Measurements from ENCODE around the gene GALK1.
"Not testable (repeated sequence)": the region's sequence is repeated elsewhere in the genome, so short reads cannot be mapped to it uniquely, and the experiment has no call there.

Gene GALK1

DNA sequence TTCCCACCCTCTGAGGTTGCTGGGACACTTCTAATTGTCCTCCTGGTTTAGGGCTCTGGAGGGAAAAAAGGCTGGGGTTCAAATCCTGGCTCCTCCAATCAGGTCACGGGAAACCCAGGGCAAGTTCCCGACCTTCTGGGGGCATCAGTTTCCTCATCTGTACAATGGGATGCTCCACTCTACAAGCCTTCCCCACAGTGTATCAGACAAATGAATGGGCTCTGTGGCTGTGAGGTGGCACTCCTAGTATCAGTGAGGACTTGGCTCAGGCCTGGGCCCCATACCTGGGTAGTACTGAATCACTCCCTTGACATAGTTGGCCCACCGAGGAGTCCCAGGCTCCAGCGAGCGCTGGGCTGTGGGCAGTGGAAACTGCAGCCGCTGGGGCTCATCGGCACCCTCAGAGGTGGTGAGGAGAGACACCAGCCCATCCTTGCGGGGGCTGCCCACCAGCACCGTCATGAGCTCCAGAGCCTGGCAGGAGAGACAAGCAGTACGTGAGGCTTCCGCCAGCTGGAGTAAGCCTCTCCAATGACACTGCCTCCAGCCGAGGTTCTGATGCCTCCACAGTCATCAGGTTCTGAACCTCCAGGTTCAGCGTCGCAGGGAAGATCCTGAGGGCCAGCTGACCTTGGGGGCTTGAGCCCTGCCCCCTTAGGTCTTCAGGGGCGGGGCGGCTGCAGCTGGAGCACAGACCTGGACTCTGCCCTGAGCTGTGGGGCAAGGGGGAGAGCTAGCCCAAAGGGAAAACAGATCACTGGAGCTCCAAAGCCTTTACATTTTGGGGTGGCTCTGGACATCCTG lies 1.2 kb downstream of the GALK1 start:
- DNase-seq: no peak

DNA sequence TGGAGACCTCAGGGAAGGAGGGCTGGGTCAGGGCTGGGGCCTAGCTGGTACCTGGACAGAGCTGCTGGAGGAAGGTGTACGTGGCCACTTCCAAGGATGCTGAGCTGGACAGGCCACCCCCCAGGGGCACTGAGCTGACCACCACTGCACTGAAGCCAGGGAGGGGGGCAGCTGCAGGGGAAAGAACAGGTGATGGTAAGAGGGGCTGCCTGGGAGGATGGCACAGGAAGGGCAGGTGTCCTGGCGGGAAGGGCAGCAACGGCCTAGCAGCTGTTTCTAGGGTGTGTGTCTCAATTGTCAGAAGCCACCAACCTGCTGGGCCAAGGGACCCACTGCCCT lies 1.8 kb downstream of the GALK1 start:
- no peak for DNase-seq

DNA sequence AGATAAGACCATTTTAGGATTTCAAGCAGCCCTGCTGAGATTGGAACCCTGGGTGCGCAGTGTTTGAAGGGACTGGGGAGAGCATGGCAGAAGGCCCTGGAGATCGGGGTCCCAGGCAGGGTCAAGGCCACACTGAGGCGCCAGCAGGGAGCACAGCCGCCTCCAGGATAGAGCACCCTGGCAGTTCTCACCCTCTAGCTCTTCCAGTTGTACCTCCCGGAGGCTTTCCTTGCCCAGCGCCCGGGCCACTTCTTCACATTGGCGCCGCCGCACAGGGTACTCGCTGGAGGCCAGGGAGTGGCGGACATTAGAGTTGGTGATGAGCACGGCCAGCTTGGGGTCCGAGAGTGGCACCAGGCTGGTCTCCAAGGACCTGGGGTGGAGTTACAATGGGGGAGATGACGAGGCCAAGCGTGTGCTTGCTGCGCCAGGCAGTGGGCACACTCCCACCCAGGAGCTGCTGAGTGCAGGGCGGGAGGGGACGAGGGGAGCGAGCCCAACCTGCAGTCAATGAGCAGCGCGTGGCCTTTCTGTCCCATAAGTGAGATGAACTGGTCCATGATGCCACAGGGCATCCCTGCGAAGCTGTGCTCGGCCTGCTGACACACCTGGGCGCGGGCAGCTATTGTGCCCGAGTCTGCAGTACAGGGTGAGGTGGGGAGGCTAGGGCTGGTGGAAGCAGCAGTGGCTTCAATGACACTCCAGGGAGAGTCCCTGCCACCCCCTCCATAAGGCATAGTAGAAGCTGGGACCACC lies 2.3 kb downstream of the GALK1 start:
- DNase-seq: no peak

DNA sequence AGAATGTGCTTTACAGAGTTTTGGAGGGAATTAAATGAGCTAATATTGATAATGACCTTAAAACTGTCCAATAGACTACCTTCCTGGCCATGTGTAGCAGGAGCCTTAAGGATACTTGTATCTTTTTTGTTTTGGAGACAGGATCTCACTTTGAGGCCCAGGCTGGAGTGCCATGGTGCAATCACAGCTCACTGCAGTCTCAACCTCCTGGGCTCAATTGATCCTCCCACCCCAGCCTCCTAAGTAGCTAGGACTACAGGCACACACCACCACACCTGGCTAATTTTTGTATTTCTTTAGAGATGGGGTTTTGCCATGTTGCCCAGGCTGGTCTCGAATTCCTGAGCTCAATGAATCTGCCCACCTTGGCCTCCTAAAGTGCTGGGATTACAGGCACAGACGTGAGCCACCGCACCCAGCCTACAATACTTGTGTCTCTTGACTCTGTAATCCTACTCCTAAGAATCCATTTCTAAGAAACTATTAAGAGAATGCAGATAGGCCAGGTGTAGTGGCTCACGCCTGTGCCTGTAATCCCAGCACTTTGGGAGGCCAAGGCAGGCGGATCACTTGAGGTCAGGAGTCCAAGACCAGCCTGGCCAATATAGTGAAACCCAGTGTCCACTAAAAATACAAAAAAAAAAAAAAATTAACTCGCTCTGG lies 4.9 kb downstream of the GALK1 start:
- DNase-seq: not testable (repeated sequence)

DNA sequence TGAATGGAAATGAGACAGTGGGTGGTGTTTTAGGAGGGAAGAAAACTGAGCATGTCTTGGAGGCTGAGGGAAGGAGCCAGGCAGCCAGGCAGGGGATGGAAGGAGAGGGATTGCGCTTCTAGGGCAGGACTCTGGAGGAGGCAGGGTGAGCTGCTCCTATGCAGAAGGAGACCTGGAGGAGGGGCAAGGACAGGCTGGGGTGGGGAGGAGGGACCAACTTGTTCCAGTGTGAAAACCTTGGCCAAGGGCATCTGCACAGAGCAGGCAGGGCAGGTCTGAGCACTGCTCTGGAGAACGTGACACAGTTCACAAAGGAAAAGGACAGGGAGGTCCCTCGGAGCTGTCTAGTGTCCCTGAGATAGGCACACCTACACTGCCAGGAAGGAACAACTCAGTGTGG lies 5.5 kb downstream of the GALK1 start:
- DNase-seq: no peak

DNA sequence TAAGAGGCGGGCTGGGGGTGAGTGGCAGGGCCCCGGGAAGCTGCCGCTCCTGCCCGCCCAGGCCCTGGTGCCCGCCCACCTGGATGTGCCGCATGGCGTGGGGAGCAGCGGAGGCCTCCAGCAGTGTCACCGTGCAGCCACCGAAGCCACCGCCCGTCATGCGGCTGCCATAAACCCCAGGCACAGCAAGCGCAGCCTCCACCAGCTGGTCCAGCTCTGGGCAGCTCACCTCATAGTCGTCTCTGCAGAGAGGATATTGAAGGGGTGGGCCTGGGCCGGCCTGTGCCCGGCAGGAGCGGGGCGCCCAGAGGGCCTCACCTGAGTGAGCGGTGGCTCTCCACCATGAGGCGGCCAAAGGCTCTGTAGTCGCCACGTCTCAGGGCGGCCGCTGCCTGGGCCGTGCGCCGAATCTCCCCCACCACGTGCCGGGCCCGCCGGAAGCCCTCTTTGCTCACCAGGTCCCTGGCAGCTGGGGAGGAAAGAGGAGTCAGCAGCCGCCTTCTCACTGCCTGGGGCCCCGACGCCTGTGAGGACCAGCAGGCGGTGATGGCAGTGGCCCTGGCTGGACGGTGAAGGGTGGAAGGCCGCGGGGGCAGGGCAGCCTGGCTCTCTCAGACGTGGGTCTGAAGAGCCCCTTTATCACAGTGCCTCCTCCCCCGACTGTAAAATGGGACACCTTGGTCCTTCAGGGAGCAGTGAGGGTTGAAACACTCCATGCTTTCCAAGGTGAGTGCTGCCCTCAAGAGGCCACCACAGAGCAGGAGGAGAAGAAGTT lies 6.7 kb downstream of the GALK1 start:
- no peak for DNase-seq

DNA sequence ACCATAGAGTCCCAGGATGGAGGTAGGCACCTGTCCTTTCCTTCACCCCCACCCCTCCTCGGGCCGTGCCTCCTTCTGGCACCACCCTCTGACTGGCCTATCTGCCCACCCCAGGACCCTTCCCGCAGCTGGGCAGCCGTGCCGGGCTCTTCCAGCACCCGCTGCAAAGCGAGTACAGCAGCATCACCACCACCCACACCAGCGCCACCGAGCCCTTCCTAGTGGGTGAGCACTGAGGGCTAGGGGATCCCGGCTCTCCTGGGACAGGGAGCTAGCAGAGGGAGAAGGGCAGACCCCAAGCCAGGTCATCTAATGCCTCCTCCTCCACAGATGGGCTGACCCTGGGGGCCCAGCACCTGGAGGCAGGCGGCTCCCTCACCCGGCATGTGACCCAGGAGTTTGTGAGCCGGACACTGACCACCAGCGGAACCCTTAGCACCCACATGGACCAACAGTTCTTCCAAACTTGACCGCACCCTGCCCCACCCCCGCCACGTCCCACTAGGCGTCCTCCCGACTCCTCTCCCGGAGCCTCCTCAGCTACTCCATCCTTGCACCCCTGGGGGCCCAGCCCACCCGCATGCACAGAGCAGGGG lies 7.8 kb downstream of the GALK1 start:
- no peak for DNase-seq

DNA sequence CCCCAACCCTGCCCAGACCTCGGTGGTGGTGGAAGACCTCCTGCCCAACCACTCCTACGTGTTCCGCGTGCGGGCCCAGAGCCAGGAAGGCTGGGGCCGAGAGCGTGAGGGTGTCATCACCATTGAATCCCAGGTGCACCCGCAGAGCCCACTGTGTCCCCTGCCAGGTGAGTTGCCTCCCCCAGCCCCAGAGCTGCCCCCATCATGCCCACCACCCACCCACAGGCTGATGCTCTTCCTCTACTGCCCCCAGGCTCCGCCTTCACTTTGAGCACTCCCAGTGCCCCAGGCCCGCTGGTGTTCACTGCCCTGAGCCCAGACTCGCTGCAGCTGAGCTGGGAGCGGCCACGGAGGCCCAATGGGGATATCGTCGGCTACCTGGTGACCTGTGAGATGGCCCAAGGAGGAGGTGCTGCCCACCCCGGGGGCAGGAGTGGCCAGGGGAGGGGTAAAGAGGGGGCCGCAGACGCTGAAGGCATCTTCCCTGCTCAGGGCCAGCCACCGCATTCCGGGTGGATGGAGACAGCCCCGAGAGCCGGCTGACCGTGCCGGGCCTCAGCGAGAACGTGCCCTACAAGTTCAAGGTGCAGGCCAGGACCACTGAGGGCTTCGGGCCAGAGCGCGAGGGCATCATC lies 8.4 kb downstream of the GALK1 start:
- DNase-seq: no peak

DNA sequence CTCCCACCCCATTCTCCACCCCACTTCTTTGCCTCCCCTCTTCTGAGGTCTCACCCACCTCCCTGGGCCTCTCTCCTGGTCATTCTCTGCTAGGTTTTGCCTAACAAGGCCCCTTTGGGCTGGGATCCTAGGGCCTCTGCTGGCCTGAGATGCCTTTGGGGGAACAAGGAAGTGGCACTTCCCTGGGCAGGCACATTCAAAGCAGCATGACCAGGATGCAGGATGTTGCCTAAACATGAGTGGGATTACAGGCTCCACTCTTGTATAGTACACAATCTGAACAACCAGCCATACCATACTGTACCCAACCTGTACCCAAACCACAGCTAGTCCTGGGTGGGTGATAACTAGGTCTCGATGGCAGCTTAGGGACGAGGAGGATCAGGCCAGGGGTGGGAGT lies 9.0 kb downstream of the GALK1 start:
- no peak for DNase-seq

DNA sequence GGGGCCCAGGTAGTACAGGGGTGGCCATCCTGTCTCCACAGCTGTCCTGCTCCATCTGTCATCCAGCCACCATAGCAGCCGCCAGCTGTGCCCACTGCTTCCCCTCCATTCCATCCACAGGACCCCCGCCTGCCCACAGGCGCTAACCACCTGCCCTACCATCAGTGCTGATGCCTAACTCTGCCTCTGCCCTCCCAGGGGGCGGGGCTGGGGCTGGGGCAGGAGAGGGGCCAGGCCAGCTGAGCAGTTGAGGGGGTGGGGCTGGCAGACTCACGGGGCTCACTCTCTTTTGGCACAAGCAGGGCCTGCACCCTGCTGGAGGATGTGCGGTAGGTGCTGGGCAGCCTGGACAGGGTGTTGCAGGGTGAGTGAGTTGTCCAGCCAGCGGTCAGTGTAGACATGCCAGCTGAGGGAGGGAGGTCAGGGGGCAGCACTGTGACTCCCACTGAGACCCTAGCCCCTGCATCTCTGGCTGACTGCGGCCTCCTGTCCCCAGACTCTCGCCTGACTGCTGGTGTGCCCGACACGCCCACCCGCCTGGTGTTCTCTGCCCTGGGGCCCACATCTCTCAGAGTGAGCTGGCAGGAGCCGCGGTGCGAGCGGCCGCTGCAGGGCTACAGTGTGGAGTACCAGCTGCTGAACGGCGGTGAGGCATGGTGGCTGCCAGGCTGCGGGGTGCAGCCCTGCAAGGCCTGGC lies 9.6 kb downstream of the GALK1 start:
- DNase-seq: no peak

DNA sequence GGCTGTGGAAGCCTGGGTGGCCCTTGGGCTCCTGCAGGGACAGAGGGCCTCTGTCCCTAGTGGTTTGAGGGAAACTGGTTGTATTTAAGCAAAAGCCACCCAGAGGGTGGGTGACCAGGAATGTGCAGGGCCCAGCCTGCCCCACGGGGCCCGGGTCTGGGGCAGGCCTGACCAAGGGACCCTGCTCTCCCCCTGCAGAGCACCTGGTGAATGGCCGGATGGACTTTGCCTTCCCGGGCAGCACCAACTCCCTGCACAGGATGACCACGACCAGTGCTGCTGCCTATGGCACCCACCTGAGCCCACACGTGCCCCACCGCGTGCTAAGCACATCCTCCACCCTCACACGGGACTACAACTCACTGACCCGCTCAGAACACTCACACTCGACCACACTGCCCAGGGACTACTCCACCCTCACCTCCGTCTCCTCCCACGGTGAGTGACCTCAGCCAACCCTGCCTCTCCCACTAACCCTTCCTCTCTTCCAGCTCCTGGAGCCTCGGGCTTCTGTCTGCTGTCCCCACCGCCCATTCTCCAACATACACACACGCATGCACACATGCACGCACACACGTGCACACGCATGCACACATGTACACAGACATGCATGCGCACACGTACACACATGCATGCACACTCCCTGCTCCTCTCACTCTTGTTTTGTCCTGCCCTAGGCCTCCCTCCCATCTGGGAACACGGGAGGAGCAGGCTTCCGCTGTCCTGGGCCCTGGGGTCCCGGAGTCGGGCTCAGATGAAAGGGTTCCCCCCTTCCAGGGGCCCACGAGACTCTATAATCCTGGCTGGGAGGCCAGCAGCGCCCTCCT lies 10.4 kb downstream of the GALK1 start:
- no peak for DNase-seq

DNA sequence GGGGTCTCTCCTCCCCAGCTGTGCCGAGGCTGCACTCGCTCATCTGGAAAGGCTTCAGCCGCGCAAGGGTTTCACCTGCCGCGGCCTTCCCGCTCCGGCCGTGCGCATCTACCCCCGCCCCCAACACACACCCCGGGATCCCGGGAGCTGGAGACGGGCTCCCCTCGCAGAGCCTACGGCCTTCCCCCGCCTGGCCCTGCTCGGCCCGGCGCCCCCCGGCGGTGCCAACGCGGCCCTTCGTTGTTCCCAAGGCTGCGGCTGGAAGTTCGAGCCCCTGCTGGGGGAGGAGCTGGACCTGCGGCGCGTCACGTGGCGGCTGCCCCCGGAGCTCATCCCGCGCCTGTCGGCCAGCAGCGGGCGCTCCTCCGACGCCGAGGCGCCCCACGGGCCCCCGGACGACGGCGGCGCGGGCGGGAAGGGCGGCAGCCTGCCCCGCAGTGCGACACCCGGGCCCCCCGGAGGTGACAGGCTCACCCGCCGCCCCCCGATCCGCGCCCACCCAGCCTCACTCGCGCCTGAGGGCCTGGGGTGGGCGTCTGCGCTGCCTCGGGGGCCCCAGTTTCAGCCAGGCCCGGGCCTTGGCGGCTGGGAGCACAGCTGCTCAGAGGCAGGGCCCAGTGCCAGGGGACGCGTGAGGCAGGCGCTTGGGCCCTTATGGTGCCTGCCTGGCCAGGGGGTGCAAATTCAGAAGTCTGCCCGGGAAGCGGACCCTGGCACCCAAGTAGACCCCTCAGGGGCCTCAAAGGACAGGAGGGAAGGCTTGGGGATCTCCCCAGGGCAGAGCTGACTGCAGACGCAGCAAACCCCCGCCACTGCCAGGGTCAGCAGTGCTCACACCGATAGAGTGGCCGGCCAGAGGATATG lies 11.2 kb downstream of the GALK1 start:
- peak; percentile 57 for DNase-seq

DNA sequence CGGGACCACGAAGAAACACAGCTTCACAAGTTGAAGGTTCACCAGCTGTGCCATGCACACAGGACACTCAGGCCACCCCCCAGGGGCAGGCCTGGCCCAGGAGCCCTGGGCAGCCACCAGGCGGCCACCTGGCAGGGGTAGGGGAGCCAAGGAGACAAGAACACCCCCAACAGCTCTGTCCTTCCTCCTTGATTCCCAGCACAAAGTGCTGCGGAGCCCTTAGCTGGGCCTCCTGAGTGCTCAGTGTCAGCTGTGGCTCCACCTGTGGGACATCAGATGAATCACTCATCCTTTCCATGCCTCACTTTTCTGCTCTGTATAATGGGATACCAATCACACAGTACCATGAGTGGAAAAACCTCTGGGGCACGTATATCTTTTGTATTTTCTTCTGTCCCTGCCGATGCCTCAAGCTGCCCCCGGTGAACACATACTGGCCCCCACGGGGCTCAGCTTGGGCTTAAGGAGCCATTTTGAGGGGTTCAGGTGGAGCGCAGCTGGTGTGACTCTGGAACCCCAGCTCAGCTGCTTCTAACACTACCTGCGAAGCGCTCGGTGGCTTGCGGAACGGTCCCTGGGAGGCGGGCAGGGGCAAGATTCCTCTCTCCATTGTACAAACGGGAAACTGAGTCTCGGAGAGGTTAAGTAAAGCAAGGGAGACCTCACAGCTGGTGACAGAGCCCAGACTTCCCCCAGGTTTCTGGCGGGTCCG lies 12.0 kb downstream of the GALK1 start:
- no peak for DNase-seq

DNA sequence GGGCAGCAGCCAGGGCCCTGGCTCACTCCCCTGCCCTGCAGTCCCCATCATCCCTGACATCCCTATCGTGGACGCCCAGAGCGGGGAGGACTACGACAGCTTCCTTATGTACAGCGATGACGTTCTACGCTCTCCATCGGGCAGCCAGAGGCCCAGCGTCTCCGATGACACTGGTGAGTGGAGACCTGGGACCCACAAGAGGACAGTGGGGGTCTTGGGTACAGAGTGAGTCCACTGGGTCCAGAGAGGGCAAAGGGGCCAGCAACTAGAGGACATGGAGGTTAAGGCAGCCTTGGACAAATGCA lies 12.6 kb downstream of the GALK1 start:
- no peak for DNase-seq

DNA sequence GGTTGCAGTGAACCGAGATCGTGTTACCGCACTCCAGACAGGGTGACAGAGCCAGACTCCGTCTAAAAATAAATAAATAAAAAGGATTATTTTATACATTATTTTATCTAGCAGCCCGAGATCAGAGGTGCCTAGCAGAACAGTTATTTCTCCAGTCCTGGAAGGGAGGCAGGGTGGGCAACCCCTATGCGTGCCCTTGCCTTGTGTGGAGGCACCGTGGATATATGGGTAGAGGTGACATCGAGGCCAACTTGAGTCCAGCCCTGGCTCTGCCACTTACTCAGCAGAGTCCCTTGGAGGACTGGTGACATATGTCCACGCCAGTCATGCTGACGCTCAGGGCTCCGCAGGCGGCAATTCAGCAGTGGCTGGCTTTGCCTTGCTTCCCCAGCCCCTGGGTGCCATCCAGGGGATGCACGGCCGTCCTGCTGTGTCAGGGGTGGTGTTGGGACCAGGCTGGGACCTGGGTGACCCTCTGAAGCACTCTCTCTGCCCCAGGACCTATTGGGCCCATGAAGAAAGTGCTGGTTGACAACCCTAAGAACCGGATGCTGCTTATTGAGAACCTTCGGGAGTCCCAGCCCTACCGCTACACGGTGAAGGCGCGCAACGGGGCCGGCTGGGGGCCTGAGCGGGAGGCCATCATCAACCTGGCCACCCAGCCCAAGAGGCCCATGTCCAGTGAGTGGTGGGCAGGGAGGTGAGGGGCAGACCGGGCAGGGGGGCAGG lies 13.2 kb downstream of the GALK1 start:
- no peak for DNase-seq

DNA sequence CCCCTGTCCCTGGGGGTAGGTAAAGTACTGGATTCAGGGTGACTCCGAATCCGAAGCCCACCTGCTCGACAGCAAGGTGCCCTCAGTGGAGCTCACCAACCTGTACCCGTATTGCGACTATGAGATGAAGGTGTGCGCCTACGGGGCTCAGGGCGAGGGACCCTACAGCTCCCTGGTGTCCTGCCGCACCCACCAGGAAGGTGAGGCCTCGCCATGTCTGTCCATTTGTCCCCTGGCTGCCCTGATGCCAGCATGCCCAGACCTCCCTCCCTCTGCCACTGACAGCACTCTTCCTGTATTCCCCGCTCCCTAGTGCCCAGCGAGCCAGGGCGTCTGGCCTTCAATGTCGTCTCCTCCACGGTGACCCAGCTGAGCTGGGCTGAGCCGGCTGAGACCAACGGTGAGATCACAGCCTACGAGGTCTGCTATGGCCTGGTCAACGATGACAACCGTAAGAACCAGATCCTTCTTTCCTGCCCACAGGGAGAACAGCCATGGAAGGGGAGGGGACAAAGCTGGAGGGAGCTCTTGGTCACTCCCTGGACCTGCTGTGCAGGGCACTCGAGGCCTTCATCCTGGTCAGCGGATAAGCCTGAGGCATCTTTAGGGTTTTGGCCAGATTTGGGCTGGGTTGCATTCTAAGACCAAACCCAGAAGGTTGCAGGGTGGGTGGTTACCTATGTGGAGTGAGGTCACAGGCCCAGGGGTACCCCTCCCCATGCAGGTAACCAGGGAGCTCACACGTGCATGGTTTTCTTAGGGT lies 14.2 kb downstream of the GALK1 start:
- no peak for DNase-seq

DNA sequence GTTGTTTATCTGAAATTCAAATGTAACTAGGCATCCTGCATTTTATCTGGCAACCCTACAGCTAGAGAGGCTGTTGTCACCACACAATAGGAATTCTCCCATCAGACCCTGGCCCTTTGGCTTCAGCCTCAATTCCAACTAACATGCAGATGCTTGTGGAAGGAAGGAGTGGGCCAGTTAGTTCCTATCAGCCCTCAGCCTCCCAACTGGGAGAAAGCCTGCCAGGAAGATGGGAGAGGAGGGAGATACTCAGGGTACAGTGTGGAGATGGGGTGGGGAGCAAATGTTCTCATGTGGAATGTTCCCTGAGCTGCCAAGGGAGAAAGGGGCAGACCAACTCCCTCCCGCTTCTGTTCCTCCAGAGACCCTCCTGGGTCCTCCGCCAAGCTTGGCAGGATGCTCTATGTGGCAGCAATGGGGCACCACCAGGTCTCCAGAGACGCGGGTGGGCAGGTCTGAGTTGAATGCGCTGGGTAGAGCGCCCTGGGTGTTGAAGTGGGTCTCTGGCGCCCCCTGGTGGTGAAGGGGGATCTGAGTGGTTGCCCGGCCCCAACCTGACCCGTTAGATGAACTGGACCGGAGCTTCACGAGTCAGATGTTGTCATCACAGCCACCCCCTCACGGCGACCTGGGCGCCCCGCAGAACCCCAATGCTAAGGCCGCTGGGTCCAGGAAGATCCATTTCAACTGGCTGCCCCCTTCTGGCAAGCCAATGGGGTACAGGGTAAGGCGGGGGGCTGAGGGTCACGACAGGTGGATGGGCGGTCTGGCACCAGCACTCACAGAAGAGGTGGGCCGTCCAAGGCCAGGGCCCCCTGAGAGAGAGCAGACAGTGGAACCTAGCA lies 15.2 kb downstream of the GALK1 start:
- peak; percentile 54 for DNase-seq
